Right kidney (tissue), 9 donors: ENCODE data around the gene TAS2R39.
"Not testable (repeated sequence)": the region's sequence is repeated elsewhere in the genome, so short reads cannot be mapped to it uniquely, and the experiment has no call there.

Source experiments
- DNase-seq: peaks from one replicate; pipeline ENCODE4 v3.0.0-alpha.2; 2016
- long read RNA-seq, 8 donors: transcript quantifications; one replicate each; lab custom pipeline, GENCODE V29; 2026

TAS2R39 gene
- long read RNA-seq, donor 1 = 0 reads
- long read RNA-seq, donor 2 = 0 reads
- long read RNA-seq, donor 3 = 0 reads
- long read RNA-seq, donor 4 = 0 reads
- long read RNA-seq, donor 5 = 0 reads
- long read RNA-seq, donor 6 = 0 reads
- long read RNA-seq, donor 7 = 0 reads
- long read RNA-seq, donor 8 = 0 reads

DNA sequence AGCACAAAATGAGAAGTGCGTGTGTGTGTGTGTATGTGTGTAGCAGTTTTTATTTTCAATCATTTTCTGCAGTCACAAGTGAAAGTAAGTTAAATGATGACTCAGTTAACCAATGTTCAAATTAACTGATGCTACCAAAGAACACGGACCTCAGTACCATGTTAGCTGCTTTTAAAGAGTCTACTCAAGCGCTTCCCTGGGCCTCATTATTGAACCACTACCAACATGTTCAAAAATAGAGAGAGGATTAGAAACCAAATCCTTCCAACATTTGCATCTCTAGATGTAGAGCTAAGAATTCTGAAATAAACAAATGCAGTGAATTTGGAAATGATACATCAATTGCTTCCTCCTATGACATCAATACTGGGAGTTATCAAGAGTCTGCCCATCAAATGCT lies at the start of gene TAS2R39:
Gene TAS2R39 (plus strand): TSS at position 396 of the 400 bp plus-strand sequence. CDS start 0 bp downstream, at position 396.
- no peak for DNase-seq

DNA sequence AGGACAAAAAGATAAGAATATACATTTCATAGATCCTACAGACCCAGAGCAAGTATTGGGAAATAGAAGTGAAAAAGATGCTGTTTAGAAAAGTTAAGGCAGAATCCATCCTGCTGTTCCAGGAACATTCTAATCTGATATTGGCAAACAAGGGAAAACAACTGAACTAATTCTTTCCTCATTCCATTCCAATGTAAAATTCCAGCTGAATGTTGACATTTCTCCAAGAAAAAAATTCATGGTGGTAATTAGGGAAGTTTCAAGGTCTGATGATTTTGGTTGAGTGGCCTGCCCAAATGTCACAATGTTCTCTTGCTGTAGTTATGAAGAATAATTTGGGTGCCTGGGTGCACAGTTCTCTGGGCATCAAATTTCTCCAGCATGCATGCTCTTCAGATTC lies 36.1 kb upstream of the TAS2R39 start:
- no peak for DNase-seq

DNA sequence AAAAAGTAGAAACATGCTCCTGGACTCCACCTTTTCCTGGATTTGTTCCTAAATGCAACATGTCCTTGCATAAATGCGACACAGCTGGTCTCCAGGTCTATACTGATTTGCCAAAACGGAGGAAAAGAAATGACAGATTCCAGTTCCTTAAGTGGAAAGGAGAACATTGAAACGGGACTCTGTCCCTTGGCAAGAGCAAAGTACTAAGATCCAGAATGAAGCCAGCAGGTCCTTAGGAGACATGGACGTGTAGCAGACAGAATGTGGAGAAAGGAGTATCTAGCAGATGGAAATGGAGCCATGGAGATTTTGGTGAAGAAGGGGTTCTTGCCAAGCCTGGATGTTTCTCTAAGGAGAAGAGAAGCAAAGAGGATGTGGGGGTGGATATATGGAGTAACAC lies 35.2 kb upstream of the TAS2R39 start:
- no peak for DNase-seq

DNA sequence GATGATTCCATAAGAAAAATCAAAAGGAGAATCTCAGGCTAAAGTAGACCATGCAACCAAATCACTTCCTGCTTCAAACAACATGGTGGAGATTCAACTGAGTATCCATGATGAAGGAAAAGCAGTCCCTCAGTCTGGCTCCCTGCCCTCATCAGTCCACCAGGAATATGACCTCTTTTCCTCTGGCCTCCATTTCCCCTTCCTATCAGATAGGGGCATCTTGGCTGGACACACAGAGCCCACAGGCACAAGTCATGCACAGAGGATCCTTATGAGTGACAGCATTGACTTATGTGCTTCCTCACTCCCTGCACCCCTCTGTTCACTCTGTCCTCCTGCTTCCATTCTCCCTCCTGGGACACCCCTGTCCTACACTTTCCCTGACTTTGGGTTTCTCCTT lies 34.6 kb upstream of the TAS2R39 start:
- no peak for DNase-seq

DNA sequence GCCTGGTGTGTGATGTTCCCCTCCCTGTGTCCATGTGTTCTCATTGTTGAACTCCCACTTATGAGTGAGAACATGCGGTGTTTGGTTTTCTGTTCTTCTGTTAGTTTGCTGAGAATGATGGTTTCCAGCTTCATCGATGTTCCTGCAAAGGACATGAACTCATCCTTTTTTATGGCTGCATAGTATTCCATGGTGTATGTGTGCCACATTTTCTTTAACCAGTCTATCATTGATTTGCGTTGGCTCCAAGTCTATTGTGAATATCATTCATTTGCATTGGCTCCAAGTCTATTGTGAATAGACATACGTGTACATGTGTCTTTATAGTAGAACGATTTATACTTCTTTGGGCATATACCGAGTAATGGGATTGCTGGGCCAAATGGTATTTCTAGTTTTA lies 32.5 kb upstream of the TAS2R39 start:
- DNase-seq = not testable (repeated sequence)

DNA sequence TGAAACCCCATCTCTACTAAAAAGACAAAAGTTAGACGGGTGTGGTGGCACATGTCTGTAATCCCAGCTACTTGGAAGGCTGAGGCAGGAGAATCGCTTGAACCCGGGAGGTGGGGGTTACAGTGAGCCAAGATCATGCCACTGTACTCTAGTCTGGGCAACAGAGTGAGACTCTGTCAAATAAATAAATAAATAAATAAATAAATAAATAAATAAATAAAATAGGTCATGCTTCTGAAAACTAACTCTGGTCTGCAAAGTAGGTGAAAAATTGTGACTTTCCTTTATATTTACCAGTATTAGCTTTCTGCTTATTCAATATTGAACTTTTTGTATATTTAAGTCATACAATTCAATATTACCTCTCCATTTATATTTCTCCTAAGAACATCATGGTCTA lies 24.6 kb upstream of the TAS2R39 start:
- not testable (repeated sequence) for DNase-seq

DNA sequence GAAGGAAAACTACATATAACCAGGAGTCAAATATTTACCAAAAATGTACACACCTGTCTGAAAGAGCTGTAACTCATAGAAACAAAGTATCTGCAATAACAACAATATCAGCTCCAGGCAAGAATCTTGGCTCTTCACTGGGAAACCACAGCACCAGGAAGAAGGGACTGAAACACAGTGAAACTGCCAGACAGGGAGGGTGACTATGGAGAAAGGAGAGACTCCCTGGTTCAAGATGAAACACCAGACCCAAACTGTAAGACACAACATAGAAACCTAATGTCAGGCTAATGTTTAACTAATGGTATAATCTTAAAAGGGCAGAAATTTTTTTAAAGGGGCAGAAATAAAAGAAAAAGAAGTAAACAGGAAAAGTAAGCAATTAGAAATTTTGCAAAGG lies 11.5 kb upstream of the TAS2R39 start:
- DNase-seq = no peak

DNA sequence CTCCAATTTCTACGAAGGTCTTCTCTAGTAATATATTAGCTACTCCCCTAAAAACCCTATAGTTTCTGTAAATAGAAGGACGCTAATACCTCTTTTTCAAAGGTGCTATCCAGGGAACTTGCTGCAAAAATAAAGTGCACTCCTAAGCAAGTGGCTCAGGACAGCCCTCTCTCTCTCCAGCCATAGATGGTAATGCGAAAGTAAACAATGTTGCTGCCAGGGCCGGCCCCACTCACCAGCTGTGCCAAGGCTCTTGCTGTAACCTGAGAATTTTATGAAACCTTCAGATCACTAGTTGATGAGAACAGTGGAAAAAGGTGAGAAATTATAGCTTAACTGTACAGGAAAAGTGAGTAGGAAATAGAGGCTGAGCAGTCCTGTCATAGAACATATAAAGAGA lies 10.9 kb upstream of the TAS2R39 start:
- no peak for DNase-seq

DNA sequence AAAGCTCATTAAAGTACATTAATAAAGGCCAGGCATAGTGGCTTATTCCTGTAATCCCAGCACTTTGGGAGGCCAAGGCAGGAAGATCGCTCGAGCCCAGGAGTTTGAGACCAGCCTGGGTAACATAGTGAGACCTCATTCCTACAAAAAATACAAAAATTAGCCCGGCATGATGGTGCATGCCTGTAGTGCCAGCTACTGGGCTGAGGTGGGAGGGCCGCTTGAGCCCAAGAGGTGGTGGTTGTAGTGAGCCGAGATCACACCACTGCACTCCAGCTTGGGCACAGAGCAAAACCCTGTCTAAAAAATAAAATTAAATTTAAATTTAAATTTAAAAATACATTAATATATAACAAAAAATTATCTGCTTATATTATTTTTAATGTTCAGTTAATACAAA lies 7.1 kb upstream of the TAS2R39 start:
- no peak for DNase-seq

DNA sequence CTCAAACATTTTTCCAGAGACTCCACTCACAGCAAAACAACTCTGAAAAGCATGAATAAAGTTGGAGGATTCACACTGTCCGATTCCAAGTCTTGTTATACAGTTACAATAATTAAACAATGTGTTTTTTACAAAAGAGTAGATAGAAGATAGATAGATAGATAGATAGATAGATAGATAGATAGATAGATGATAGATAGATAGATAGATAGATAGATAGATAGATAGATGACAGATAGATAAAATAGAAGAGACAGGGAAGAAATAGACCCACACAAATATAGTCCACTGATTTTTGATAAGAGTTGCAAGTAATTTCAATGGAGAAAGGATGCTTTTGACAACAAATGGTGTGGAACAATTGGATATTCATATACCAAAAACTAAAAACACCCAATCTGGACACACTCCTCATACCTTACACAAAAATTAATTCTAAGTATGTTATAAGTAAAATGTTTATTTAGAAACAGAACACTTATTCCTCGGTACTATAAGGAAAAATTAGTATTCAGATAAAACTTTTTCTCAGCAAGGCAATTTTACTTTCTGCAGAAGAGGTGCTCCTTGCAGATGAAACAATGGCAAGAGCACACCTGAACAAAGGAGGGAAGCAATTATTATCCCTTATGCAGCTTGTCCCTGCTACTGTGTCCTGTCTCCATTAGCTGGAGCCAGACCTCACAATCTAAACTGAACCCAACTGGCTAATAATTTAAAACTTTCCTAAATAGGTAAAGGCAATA lies 5.7 kb upstream of the TAS2R39 start:
- DNase-seq = no peak

DNA sequence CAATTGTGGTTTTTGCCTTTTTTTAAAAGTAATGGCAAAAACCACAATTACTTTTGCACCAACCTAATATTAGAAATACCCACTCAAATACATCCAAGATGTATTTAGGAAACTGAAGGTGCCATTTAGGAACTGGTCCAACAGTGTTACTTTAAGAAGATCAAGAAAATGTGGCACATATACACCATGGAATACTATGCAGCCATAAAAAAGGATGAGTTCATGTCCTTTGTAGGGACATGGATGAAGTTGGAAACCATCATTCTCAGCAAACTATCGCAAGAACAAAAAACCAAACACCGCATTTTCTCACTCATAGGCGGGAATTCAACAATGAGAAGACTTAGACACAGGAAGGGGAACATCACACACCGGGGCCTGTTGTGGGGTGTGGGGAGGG lies 2.4 kb upstream of the TAS2R39 start:
- not testable (repeated sequence) for DNase-seq

DNA sequence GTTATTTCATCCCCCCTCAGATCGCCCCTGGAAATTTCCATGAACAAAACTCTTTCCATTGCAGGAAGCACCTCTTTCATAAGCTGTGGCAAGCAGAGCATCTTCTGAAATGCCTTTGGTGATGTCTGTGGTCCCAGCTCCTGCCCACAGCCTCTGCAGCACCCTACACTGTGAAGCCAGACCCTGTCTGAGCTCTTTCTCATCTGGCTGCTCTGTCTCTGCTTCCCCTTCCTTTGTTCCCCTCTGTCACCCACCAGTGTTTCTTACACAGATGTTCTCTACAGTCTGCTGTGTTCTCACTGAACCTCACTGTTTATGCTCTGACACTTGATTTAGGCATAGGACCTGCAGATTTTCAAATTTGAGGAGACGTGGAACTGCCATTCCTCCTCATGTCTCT lies 1.9 kb upstream of the TAS2R39 start:
- no peak for DNase-seq

DNA sequence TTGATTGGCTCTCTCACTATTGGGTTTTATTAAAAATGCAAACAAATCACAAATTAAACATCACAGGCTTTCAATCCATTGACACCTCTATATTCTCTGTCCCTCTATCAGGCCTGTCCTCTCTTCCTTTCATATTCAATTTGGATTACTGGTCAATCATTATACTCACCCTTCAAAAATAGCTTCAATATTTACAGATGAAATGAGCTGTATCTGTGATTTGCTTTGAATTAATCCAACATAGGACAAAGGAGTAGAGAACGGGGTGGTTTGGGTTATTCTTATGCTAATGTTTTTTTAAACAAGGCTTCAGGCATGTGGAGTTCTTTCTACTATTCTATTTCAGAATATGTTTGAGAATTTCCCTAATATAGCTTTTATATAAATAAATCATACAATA lies 2.3 kb downstream of the TAS2R39 start:
- no peak for DNase-seq

DNA sequence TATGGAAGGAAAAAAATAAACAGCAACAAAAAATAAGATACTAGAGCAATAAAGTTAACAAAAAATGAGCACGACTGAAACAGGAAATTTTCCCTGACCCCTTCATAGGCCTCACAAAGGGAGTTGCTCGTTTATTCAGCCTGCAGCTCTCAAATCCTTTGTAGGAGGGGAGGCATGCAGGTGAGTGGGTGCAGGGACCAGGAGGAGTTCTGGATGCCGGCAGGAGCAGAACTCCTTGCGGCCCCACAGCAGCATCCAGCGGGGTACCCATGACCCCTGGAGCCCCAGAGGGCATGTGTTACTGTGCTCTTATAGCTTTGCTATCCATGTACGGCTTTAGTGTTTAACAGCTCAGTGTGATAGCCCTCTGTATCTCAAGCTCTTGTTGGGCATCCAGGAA lies 5.8 kb downstream of the TAS2R39 start:
- DNase-seq = no peak

DNA sequence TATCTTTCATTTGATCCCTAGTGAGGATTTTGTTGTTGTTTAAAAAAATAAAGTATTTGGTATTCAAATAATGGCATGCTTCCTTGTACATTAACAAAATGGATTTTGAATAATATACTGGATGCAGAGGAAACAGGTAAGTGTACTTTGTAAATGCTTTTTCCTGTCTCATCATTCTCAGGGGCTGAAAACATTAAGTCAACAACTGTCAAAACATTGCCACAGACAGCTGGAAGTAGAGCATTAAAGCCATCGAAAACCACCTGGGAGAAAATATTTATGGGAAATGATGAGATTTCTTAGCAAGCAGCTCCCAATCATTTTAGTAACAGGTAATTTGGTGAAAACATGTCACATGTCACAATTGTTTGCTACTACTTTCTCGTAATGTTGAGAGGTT lies 10.7 kb downstream of the TAS2R39 start:
- DNase-seq = no peak

DNA sequence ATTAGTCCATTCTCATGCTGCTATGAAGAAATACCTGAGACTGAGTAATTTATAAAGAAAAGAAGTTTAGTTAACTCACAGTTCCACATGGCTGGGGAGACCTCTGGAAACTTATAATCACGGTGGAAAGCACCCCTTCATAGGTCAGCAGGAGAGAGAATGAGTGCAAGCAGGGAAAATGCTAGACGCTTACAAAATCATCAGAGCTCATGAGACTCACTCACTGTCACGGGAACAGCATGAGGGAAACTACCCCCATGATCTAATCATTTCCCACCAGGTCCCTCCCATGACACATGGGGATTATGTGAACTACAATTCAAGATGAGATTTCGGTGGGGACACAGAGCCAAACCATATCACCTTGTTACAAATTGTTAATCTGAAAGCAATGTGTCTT lies 15.8 kb downstream of the TAS2R39 start:
- no peak for DNase-seq

DNA sequence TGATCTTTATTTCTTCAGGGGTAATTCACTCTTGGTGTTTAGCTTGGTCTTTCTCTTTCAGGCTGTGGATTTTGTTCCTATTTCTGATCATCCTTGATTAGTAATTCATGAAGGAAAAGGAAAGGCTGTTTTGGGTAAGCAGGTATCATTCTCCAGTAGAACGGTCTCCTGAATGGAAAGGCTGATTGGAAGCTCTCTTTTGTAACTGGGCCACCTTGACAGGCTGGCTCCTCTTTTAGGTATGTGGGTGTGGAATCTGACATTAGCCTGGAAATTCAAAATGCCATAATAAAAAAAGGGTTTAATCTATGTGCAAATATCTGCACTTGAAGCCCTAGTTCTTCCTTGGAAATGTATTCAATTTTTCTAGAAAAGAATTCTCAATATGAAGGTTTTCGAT lies 18.9 kb downstream of the TAS2R39 start:
- no peak for DNase-seq

DNA sequence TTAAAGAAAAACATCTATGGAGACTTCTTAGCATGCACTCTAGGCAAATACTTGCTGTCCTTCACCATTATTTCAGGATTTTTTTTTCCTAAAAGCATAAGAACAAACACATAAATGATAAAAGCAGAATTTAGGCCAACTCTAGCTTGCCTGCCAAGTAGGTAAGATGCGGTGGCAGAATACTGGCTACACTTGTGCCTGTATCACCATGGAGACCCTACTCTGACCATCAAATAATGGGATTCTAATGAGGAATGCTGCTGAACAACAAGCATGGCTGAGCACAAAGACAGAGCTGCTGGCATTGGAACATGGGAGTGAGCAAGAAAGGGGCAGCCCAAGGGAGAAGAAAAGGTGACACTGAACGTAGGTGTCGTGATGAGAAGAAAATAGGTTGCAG lies 20.2 kb downstream of the TAS2R39 start:
- DNase-seq = no peak

DNA sequence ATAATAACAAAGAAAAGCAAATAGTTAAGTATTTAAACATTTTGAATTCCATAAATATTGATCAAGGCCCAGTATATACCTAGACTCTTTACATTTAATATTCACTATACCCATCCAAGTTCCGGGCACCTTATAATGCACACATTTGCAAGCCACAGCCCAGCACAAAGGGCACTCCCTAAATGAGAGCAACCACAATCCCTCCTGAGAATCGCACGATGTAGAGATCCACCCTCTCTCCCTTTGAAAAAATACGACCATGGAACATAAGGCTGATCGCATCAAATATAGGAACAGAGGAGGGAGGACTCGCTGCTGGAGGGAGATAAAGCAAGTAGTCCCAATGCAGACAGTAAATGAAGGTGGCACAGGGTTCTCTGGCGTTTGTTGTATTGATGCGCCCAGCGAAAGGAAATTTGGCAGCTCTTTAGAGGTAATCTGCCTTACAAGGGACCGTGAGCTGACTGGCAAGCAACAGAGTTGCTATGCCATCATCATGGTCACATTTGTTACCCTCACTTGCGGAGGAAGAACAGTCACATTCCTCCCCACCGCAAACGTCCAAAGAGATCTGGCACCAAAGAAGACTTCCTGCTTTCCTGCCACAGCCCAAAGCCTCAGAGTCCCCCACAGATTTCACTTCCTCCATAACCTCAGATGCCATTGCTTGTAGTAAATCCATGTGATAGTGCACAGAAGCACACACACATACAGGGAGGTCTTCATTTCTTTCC lies 22.5 kb downstream of the TAS2R39 start:
- DNase-seq = no peak

DNA sequence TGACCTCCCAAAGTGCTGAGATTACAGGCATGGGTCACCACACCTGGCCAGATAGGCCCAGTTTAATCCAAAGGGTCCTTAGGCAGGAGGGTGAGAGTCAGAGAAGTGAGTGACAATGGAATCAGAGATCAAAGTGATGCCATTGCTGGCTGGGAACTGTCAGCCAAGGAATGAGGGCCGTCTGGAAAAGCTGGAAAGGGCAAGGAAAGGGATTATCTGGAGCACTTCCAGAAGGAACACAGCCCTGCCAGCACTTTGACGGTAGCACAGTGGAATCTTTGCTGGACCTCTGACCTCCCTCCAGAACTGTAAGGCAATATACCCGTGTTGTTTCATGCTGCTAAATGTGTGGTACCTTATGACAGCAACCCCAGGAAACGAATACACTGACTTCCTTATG lies 27.3 kb downstream of the TAS2R39 start:
- no peak for DNase-seq

DNA sequence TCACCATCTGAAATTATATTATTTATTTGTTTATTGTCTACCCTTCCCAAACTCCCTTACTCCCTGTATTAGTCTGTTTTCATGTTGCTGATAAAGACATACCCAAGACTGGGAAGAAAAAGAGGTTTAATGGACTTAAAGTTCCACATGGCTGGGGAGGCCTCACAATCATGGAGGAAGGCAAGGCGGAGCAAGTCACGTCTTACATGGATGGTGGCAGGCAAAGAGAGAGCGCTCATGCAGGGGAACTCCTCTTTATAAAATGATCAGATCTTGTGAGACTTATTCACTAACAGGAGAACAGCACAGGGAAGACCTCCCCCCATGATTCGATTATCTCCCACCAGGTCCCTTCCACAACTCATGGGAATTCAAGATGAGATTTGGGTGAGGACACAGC lies 30.3 kb downstream of the TAS2R39 start:
- not testable (repeated sequence) for DNase-seq

DNA sequence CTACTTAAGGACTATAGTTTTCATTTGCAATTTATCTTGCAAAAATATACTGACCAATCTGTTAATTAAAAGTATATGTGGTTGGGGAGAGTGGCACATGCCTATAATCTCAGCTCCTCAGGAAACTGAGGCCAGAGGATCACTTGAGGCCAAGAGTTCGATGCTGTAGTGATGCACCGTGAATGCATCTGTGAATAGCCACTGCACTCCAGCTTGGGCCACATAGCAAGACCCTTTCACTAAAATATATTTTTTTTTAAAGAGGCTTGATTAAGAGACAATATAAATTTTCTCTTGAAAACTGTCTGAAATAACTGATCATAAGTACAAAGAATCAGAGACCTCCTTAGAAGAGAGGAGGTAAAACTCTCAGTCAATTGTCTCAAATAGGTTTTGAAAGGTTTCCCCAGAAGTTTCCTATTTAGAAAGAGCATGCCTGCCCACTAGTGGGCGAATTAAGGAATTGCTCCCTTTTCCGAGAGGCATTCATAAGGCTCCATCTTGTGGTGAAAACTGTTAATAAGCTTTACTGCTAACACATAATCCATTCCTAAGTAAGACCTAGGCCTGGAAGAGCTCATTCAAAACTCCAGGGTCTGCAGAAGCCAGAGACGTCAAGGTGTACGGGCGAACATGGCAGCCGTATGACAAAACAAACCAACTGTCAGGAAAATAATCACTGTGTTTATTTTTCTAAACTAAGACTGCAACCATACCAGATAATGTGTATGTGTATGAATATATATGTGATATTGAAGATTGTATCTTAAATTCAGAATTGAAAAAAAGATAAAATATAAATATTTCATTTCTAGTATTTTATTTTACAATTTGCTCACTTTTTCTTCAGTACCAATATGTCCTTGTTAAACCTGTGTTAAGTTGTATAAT lies 31.8 kb downstream of the TAS2R39 start:
- peak; percentile 39 for DNase-seq

DNA sequence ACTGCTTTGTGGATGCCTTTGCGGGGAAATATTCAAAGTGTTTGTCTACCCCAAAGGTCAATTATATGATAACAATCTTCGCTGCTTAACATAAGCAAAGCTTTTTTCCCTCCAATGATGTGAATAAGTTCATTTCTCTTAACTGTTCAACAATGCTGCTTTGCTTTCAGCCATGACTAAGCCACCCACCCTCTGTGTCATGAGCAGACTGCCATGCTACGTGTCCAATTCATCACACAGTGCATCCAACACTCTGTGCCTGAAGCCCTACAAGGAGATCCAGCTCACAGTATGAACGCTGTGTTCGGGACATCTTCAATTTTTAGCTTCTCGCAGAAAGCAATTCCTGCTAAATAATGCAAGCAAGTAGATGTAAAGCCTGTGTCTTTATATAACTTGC lies 32.9 kb downstream of the TAS2R39 start:
- DNase-seq = no peak
